Stimulated activated CD4-positive, alpha-beta T cell treated with anti-CD3 and anti-CD28 coated beads, Interleukin-1b, Interleukin-23, amount 100 ng/mL, for 24 hours (primary cell): Measurements from ENCODE around the gene WDR88.
"Not testable (repeated sequence)": the region's sequence is repeated elsewhere in the genome, so short reads cannot be mapped to it uniquely, and the experiment has no call there.

Experiments
- DNase-seq, 4 experiments: peaks; one replicate each; pipeline ENCODE4 v3.0.0-alpha.2; 2020; ENCODE audit warnings: low read depth in 4 of 4, low spot score in 1 of 4

WDR88 gene

GRCh38 chr19:33132021-33132420 is at the start of gene WDR88:
Gene WDR88, plus strand, starts transcription at chr19:33132114. Its CDS starts 56 bp downstream, at chr19:33132170.
- no peak for DNase-seq

GRCh38 chr19:33085570-33086128 is 46.3 kb upstream of the WDR88 start:
- no peak for DNase-seq

- DNase-seq: no peak
These were observed 45.0 kb upstream of the WDR88 start for GRCh38 chr19:33086955-33087354.

- no peak for DNase-seq
These were observed 42.9 kb upstream of the WDR88 start for GRCh38 chr19:33089010-33089409.

GRCh38 chr19:33090179-33090578 is 41.7 kb upstream of the WDR88 start:
- no peak for DNase-seq

GRCh38 chr19:33093420-33094210 is 38.3 kb upstream of the WDR88 start:
- DNase-seq: no peak

GRCh38 chr19:33094436-33095067 is 37.4 kb upstream of the WDR88 start:
- DNase-seq: no peak

- DNase-seq: no peak
These were observed 35.9 kb upstream of the WDR88 start for GRCh38 chr19:33096005-33096404.

- DNase-seq: no peak
These were observed 33.8 kb upstream of the WDR88 start for GRCh38 chr19:33098055-33098534.

GRCh38 chr19:33100894-33101644 is 30.8 kb upstream of the WDR88 start:
- no peak for DNase-seq

- no peak for DNase-seq
These were observed 29.0 kb upstream of the WDR88 start for GRCh38 chr19:33102893-33103292.

- DNase-seq: no peak
These were observed 23.8 kb upstream of the WDR88 start for GRCh38 chr19:33108161-33108560.

GRCh38 chr19:33110137-33110910 is 21.6 kb upstream of the WDR88 start:
- DNase-seq: no peak

- DNase-seq: no peak
These were observed 20.3 kb upstream of the WDR88 start for GRCh38 chr19:33111587-33111986.

GRCh38 chr19:33114312-33114711 is 17.6 kb upstream of the WDR88 start:
- no peak for DNase-seq

- no peak for DNase-seq
These were observed 14.4 kb upstream of the WDR88 start for GRCh38 chr19:33117501-33117900.

- DNase-seq: no peak
These were observed 13.3 kb upstream of the WDR88 start for GRCh38 chr19:33118643-33119042.

- DNase-seq: no peak
These were observed 7.5 kb upstream of the WDR88 start for GRCh38 chr19:33124207-33125098.

GRCh38 chr19:33125929-33126388 is 6.0 kb upstream of the WDR88 start:
- DNase-seq: peak; percentile 14 to 36 (median 24)

- DNase-seq: not testable (repeated sequence)
These were observed 5.2 kb upstream of the WDR88 start for GRCh38 chr19:33126712-33127111.
